ENCODE data around the gene KLF16.

- TF ChIP-seq POLR2A (IDR thresholded peaks at IDR 0.05), result no peak
- no peak for TF ChIP-seq CTCF (IDR thresholded peaks at IDR 0.05)
These were observed 17.4 kb upstream of the KLF16 start for GRCh38 chr19:1880611-1881392.
